DMS114 treated with DMSO at 0.1 percent for 48 hours (cell line): ENCODE results near the gene TOMM20.

Source experiments
- DNase-seq: peaks from one replicate; lab custom pipeline; 2025; ENCODE audit not compliant: unreplicated experiment; lab: John Stamatoyannopoulos, UW

TOMM20 gene

GRCh38 chr1:235136111-235136510 lies 7.5 kb upstream of the TOMM20 start:
- DNase-seq: no peak

- no peak for DNase-seq
Measured at GRCh38 chr1:235134171-235134570, 5.5 kb upstream of the TOMM20 start.

GRCh38 chr1:235133086-235133485 lies 4.4 kb upstream of the TOMM20 start:
- DNase-seq: no peak

- no peak for DNase-seq
Measured at GRCh38 chr1:235131961-235132360, 3.3 kb upstream of the TOMM20 start.

GRCh38 chr1:235130766-235131270 lies 2.2 kb upstream of the TOMM20 start:
- DNase-seq: no peak

- no peak for DNase-seq
Measured at GRCh38 chr1:235129774-235130570, 1.3 kb upstream of the TOMM20 start.

- no peak for DNase-seq
Measured at GRCh38 chr1:235127732-235128455, 743 bp downstream of the TOMM20 start.

- no peak for DNase-seq
Measured at GRCh38 chr1:235127203-235127602, 1.4 kb downstream of the TOMM20 start.

GRCh38 chr1:235124665-235125064 lies 4.0 kb downstream of the TOMM20 start:
- DNase-seq: no peak

GRCh38 chr1:235124111-235124510 lies 4.5 kb downstream of the TOMM20 start:
- DNase-seq: no peak

GRCh38 chr1:235122348-235122747 lies 6.3 kb downstream of the TOMM20 start:
- DNase-seq: no peak

GRCh38 chr1:235113183-235113917 lies 15.3 kb downstream of the TOMM20 start:
- no peak for DNase-seq

- no peak for DNase-seq
Measured at GRCh38 chr1:235112297-235113182, 16.1 kb downstream of the TOMM20 start.

GRCh38 chr1:235111107-235111506 lies 17.5 kb downstream of the TOMM20 start:
- DNase-seq: no peak

GRCh38 chr1:235108876-235109275 lies 19.8 kb downstream of the TOMM20 start:
- no peak for DNase-seq

- no peak for DNase-seq
Measured at GRCh38 chr1:235108185-235108593, 20.4 kb downstream of the TOMM20 start.

- no peak for DNase-seq
Measured at GRCh38 chr1:235107368-235108184, 21.1 kb downstream of the TOMM20 start.

GRCh38 chr1:235106457-235106856 lies 22.2 kb downstream of the TOMM20 start:
- DNase-seq: no peak
